ENCODE measurements around the gene DTD1.

DTD1 gene

GRCh38 chr20:18587665-18588573 is at the start of gene DTD1:
Gene DTD1, plus strand, starts transcription at chr20:18588054. Its CDS starts 19 bp downstream, at chr20:18588073.
- peak; percentile 64 for DNase-seq (ENCODE audit: low read depth)

GRCh38 chr20:18541741-18542140 is 46.1 kb upstream of the DTD1 start:
- no peak for DNase-seq (ENCODE audit: low read depth)

- DNase-seq (ENCODE audit: low read depth) = no peak
Observed at GRCh38 chr20:18543216-18543615, 44.6 kb upstream of the DTD1 start.

DNA sequence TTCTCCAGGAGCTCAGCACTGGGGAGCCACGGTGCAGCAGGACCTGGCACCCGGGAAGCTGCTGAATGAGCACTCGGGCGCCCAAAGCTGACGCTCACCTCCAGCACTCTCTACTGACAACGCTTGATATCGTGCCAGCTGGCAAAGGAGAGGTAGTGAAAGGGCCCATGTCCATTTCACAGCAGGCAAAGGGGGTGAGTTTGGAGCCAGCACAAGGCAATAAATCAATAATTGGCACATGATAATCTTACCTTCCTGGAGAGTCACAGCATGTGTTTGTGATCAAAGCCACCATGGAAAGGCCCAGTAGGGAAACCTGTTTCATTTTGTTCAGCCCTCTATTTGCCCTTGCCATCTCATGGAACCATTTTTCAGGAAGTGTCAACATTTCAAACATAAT is 43.9 kb upstream of the DTD1 start:
- DNase-seq (ENCODE audit: low read depth) = no peak

GRCh38 chr20:18545566-18545965 is 42.3 kb upstream of the DTD1 start:
- DNase-seq (ENCODE audit: low read depth) = no peak

- no peak for DNase-seq (ENCODE audit: low read depth)
Observed at GRCh38 chr20:18548465-18548864, 39.4 kb upstream of the DTD1 start.

DNA sequence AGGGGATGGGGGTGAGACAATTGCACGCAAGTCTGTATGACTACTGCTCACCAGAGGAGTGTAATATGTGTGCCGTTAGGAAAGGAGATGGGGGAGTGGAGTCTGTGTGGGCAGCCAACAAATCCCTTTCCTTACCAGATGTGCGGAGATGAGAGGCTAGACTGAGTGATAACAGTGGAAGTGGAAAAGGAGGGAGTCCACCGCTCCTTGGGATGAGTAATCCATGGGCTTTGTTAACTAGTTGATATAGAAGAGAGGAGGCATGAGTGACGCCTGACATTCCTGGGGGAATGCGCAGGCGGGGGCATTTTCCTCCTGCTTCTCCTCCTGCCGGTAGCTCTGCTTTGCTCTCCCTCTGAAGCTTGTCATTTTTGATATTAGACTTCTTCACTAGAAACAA is 34.1 kb upstream of the DTD1 start:
- no peak for DNase-seq (ENCODE audit: low read depth)

DNA sequence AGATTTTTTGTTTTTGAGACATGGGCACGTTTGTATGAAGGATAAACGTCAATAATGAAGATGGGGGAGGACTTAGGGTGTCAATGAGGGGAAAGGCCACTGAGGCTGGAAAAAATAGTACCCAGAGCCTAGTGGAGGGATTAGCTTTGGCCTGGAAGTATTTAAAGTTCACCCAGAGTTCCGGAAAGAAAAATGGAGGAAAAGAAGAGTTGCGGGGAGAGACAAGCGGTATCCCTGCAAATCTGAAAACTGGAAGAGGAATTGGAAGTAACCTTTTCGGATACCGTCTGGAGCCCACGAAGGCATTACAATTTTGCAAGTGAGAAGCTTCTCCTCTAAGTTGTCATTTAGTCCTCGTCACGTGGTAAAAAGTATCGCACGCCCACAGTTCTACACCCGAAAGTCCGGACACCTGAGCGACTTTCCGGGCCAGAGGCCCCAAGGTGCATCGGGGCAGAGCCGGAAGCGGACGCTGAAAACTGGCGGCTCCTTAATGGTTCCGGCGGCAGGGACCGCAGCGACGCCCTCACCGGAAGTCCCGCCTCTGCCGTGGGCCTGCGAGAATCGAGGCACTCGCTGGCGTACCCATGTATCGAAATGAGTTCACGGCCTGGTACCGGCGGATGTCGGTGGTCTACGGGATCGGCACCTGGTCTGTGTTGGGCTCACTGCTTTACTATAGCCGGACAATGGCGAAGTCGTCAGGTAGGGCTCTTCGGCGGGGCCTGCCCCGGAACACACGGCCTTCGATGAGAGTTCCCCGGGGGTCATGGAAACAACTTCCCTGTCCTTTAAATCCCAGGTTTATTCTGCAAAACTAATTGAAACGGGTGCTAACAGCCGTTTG is 20.7 kb upstream of the DTD1 start, which contains the start of gene SMIM26:
Gene SMIM26, plus strand, starts transcription at position 541 of the 847 bp plus-strand sequence. Its CDS starts 47 bp downstream, at position 588.
- DNase-seq (ENCODE audit: low read depth) = peak; percentile 91

GRCh38 chr20:18567739-18568091 is 20.1 kb upstream of the DTD1 start:
- DNase-seq (ENCODE audit: low read depth) = no peak

DNA sequence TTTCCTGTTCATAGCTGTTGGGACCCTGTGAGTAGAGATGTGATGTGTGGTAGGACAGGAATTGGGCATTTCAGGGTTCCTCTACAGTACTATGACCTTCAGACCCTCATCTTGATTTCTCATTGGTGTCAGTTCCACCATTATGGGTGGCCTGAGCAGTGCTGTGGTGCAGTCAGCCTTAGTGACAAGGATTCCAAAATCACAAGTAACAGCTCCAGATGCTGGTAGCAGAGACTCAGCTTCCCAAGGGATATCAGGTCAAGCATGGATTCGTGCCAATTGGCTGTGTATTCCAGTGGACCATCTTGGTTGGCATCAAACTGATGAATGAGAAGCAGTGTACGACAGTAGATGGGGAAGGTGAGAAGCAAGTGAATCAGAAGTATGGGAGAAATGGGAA is 16.8 kb upstream of the DTD1 start:
- DNase-seq (ENCODE audit: low read depth) = no peak

GRCh38 chr20:18571578-18571977 is 16.3 kb upstream of the DTD1 start:
- no peak for DNase-seq (ENCODE audit: low read depth)

- DNase-seq (ENCODE audit: low read depth) = no peak
Observed at GRCh38 chr20:18577942-18578341, 9.9 kb upstream of the DTD1 start.

DNA sequence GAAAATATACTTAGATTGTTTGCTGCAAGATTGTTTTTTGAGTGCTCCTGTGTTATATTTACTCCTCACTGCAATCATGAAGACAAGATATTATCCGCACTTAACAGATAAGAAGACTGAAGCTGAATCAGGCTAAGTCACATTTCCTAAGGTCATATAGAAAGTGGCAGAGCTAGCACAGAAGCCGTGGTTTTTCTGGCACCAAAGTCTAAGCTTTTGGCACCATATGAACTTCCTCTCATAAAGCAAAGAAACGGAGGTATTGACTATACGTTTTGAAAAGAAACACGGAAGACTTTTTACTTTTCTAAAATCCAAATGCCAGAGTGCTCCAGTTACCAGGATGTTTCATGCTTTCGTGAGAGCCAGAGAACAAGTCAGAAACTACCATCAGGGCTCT is 9.3 kb upstream of the DTD1 start:
- no peak for DNase-seq (ENCODE audit: low read depth)

DNA sequence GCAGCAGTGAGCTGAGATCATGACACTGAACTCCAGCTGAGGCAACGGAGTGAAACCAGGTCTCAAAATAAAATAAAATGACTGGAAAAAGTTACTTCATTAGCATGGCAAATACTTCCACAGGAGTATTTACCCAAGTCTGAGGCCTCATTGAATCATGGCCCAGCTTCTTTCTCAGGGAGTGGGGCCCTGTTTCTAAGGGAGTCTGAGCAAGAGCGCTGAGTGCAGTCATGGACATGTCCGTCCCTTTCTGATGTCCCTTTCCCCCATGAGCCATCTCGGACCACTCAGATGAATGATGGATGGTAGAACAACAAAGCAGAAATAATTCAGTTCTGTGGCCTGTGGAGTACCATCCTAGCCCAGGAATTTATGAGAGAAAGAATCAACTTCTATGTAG is 7.8 kb upstream of the DTD1 start:
- no peak for DNase-seq (ENCODE audit: low read depth)

DNA sequence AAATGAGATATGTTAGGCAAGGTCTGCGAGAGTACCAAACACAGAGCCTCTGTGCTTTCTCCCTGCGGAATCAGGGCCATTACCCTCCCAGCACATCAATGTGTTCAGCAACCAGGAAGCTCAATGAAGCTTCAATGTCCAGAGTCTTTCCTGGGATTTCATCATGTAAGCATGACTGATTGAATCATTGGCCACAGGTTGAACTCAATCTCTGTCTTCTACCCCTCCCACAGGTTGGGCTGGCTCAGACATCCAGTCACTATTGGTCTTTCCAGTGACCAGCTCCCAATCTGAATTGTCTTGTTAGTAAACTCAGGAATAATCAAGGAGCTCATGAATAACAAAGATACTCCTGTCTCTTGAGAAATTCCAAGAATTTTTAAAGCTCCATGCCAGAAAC is 2.7 kb upstream of the DTD1 start:
- no peak for DNase-seq (ENCODE audit: low read depth)

DNA sequence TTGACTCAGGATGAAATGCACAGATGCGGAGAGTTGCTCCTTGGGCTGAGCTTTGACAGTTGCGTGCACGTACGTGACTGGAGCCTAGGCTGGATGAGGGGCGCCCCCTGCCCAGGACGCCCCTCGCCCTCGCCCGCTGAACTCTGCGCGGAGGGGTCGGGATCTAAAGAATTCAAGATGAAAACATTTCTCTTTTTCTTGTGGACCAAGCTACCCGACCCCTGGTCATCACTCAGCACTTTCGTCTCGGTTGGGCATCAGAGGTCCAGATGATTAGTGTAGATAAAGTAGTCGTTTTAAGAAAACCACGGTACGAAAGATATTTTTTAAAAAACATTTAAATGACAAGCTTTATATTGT is 700 bp downstream of the DTD1 start:
- DNase-seq (ENCODE audit: low read depth) = no peak

DNA sequence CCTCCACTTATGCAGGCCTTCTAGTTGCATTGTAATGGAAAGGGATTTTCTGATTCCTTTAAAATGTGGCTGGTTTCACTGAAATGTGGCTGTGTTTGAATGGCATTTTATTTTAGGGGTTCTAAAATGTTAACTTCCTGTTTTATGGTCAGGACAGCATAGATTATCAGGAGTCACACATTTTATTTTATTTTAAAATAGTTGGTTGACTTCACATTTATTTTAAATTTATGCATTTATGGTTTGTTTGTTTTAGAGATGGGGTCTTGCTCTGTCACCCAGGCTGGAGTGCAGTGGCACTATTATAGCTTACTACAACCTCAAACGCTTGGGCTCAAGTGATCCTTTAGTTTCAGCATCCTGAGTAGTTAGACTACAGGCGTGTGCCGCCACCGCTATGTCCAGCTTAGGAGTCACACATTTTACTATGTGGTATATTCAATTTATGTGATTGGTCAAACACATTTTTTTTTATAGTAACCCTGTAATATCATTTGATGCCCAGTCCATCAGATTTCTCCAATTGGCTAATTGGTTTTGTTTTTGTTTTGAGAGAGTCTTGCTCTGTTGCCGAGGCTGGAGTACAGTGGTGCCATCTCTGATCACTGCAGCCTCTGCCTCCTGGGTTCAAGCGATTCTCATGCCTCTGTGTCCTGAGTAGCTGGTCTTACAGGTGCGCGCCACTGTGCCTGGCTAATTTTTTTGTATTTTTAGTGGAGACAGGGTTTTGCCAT is 2.3 kb downstream of the DTD1 start:
- no peak for DNase-seq (ENCODE audit: low read depth)

DNA sequence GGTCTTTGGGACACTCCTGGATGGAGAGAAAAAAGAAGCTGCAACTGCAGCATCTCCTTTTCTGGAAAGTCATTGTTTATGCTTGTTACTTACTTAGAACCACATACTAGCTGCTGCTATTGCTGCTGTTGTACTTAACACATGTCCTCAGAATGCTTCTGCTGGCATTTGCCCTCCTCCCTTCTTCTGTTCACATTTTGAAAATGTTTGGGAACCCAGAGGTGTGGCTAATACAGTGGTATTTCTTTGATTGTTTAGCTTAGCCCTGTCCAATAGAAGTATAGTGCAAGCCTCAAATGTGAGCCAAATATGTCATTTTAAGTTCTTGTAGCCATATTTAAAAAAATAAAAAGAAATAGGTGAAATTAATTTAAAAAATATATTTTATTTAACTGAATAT is 8.4 kb downstream of the DTD1 start:
- DNase-seq (ENCODE audit: low read depth) = no peak

GRCh38 chr20:18609741-18610140 is 21.9 kb downstream of the DTD1 start:
- DNase-seq (ENCODE audit: low read depth) = no peak

DNA sequence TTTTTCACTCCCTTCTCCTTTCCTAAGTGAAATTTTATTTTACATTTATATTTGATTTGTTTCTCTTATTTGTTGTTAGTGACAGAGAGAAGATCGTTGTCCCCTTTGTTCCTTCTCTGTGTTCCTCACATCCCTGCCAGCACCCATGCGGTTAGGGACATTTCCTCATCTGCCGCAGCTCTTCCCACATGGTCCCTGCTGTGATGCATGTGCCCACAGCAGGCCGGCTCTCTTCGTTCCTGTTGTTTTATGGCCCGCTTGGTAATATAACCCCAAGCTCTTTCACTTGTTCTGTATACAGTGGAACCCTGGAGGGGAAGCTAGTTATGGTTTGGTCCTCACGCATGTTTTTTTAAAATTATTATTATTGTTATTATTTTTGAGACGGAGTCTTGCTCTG is 23.6 kb downstream of the DTD1 start:
- no peak for DNase-seq (ENCODE audit: low read depth)

- no peak for DNase-seq (ENCODE audit: low read depth)
Observed at GRCh38 chr20:18613553-18613952, 25.7 kb downstream of the DTD1 start.

- no peak for DNase-seq (ENCODE audit: low read depth)
Observed at GRCh38 chr20:18614244-18614643, 26.4 kb downstream of the DTD1 start.

All from stimulated activated CD8-positive, alpha-beta memory T cell treated with anti-CD3 and anti-CD28 coated beads, Interleukin-15, amount 100 ng/mL, for 1 hour (primary cell).